Adrenal gland (tissue), 12 donors: ENCODE results near the gene ALG3. TPM values are rescaled to one million over a fixed set of nuclear protein-coding genes. Genes with fewer than 3 reads are reported as not detected.

ENCODE experiments used
- DNase-seq, 7 donors: peaks; one replicate each; pipeline ENCODE4 v3.0.0-alpha.2; 2019 to 2020
- H3K27ac ChIP-seq, 5 donors: fragments of 200-600 bp; sonication (generic) in 4 of 5; 1 replicate in 3 of 5; 2 replicates in 2 of 5; pipeline versions ENCODE4 v1.5.1 to v1.8.0; 2016 to 2020; ENCODE audit warnings: mild to moderate bottlenecking in 1 of 5
- H3K27me3 ChIP-seq: fragments of 200-600 bp; 2 replicates; pipeline ENCODE4 v1.8.0; 2021
- H3K36me3 ChIP-seq, 2 donors: fragments of 200-600 bp; replicated peaks in 1 of 2; 1 replicate in 1 of 2; 2 replicates in 1 of 2; pipeline versions ENCODE4 v1.5.1 to v1.8.0; 2018 to 2022
- H3K4me1 ChIP-seq, 2 donors: fragments of 200-600 bp; replicated peaks in 1 of 2; 1 replicate in 1 of 2; 2 replicates in 1 of 2; pipeline versions ENCODE4 v1.5.1 to v1.8.0; 2018 to 2021
- H3K4me3 ChIP-seq, 4 donors: fragments of 200-600 bp; sonication (generic) in 3 of 4; one replicate each; pipeline ENCODE4 v1.5.1; 2016 to 2018
- H3K9me3 ChIP-seq, 3 donors: fragments of 200-600 bp; sonication (generic) in 1 of 3; replicated peaks in 1 of 3; 1 replicate in 2 of 3; 2 replicates in 1 of 3; pipeline versions ENCODE4 v1.5.1 to v1.8.0; 2016 to 2021
- POLR2A ChIP-seq, 2 donors: fragments of 450-650 bp; IDR thresholded peaks; one replicate each; pipeline ENCODE4 v1.6.1; 2017; ENCODE audit warnings: antibody characterized with exemption in 2 of 2, mild to moderate bottlenecking in 2 of 2, moderate library complexity in 1 of 2
- WGBS, 4 donors: extraction: QIAGEN DNeasy Blood & Tissue Kit in 2 of 4; methylation state at CpG; one replicate each; pipeline versions ENCODE4 v1.1.5 to v1.1.7; 2013 to 2017; 5-methylcytosine and 5-hydroxymethylcytosine counted together
- intact Hi-C, 2 donors: fragments of 100-400 bp; cut with DNase I; formaldehyde crosslinking; loops; one replicate each; pipeline versions ENCODE4 v1.14.1 to v1.15.0; 2022 to 2023
- polyA plus RNA-seq, 3 donors: library from polyadenylated mRNA; stranded (reverse); fragments of 200-250 nt in 2 of 3; fragments of 350-450 nt in 1 of 3; fragmentation: Illumina TruSeq in 1 of 3; extraction: RNeasy Lipid Tissue Mini Kit (QIAGEN cat#74804) in 1 of 3; gene quantifications; one replicate each; pipeline ENCODE4 v1.2.3, GENCODE V29; 2013 to 2014
- total RNA-seq, 9 donors: library from RNA; depleted of rRNA in 4 of 9; stranded (reverse); fragments of >200 nt in 4 of 9; fragments of 120-200 nt in 1 of 9; fragmentation: NEBNext Ultra II Directional in 1 of 9; extraction: Animal tissue kit (Norgen Biotek cat#: 25700) in 1 of 9; gene quantifications; one replicate each; pipeline versions ENCODE4 v1.1.0 to v1.2.4, GENCODE V29; 2013 to 2023
- TF ChIP-seq, protein P1 (sequence below), 6 experiments: fragments of 450-650 bp in 4 of 6; fragments of 200-600 bp in 2 of 6; sonication (generic) in 1 of 6; IDR thresholded peaks; 1 replicate in 5 of 6; 2 replicates in 1 of 6; pipeline versions ENCODE4 v1.5.1 to v1.8.0; 2016 to 2021; ENCODE audit warnings: antibody characterized with exemption in 6 of 6, mild to moderate bottlenecking in 2 of 6, moderate library complexity in 1 of 6
- donor health status: healthy with polysubstance abuse.
- donor health status: Bipolar disorder and iron deficiency.
- donor health status: DM: yes; HTN: yes; CAD: no.
- donor health status: DM: no; HTN: no; CAD: no.
- donor health status: DM: no; HTN: no; CAD: no.
- donor health status: DM: yes; HTN: yes; CAD: no.

ALG3 gene
- total and polyA plus RNA-seq, 12 donors, result 27.7 to 107 (median 56.5) TPM

- TF ChIP-seq, protein P1, sequence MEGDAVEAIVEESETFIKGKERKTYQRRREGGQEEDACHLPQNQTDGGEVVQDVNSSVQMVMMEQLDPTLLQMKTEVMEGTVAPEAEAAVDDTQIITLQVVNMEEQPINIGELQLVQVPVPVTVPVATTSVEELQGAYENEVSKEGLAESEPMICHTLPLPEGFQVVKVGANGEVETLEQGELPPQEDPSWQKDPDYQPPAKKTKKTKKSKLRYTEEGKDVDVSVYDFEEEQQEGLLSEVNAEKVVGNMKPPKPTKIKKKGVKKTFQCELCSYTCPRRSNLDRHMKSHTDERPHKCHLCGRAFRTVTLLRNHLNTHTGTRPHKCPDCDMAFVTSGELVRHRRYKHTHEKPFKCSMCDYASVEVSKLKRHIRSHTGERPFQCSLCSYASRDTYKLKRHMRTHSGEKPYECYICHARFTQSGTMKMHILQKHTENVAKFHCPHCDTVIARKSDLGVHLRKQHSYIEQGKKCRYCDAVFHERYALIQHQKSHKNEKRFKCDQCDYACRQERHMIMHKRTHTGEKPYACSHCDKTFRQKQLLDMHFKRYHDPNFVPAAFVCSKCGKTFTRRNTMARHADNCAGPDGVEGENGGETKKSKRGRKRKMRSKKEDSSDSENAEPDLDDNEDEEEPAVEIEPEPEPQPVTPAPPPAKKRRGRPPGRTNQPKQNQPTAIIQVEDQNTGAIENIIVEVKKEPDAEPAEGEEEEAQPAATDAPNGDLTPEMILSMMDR (IDR thresholded peaks at IDR 0.05), result no peak
- peak in 1 of 2 donors; percentile 16 for TF ChIP-seq POLR2A (IDR thresholded peaks at IDR 0.05)
- no peaks in the 10 kb centered on the region for H3K9me3 ChIP-seq
- H3K4me3 ChIP-seq, result peak overlapping the region in 2 of 4 donors; percentile 80 to 85
- 7 to 29% (median 15%) methylated on average over 14 to 79 of the region's 79 CpGs for WGBS, 4 donors
- intact Hi-C loops, result no loop called here
- DNase-seq, result peak in 2 of 7 donors; percentile 44 to 79
- H3K36me3 ChIP-seq, result no peaks in the 10 kb centered on the region
- H3K4me1 ChIP-seq, result peaks cover 22 to 54% of the 10 kb centered on the region in 2 donors
- H3K27ac ChIP-seq, result peak overlapping the region in 2 of 5 donors; percentile 6 to 78
- H3K27me3 ChIP-seq, result peaks cover 11% of the 10 kb centered on the region
Measured at GRCh38 chr3:184230603-184231528, 17.9 kb downstream of the ALG3 start.

DNA sequence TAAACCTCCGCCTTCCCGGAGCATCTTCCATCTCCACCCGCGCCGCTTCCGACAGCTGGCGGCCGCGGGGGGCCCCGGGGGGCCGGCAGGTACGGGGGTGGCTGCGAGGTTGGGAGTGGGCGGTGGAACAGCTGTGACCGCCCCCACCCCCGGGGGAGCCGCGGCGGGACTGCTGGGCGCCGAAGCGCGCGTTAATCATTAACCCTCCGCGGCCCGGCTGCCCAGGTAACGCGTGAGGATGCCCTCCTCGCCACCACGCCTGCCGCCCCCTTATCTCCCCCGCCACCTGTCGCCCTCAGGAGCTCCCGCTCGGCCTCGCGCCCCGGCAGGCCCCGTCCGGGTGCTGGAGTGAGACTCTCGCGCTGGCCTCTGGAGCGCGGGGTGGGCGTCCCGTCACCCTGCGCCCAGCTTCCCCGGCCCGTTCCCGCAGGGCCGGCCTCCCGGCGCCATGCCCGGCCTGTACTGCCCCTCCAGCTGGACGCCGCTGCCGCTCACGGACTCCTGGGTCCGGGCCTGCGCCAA lies 18.6 kb downstream of the ALG3 start:
- Histone ChIP-seq H3K4me1 (peaks cover 22 to 52% of the 10 kb centered on the region in 2 donors), H3K9me3 (no peaks in the 10 kb centered on the region), H3K4me3 (peak overlapping the region in 3 of 4 donors; percentile 6 to 85 (median 80)), H3K27ac (peak overlapping the region in 2 of 5 donors; percentile 6 to 78), H3K36me3 (no peaks in the 10 kb centered on the region), H3K27me3 (peaks cover 11% of the 10 kb centered on the region)
- DNase-seq, result peak in 1 of 7 donors; percentile 23
- intact Hi-C loops, result no loop called here
- WGBS, 4 donors, result 0 to 1% (median 1%) methylated on average over 3 to 61 of the region's 61 CpGs; no CpG with 5 or more reads in 1 of the 4 donors
- no peak for TF ChIP-seq POLR2A (IDR thresholded peaks at IDR 0.05)
- TF ChIP-seq, protein P1 (IDR thresholded peaks at IDR 0.05), result no peak

DNA sequence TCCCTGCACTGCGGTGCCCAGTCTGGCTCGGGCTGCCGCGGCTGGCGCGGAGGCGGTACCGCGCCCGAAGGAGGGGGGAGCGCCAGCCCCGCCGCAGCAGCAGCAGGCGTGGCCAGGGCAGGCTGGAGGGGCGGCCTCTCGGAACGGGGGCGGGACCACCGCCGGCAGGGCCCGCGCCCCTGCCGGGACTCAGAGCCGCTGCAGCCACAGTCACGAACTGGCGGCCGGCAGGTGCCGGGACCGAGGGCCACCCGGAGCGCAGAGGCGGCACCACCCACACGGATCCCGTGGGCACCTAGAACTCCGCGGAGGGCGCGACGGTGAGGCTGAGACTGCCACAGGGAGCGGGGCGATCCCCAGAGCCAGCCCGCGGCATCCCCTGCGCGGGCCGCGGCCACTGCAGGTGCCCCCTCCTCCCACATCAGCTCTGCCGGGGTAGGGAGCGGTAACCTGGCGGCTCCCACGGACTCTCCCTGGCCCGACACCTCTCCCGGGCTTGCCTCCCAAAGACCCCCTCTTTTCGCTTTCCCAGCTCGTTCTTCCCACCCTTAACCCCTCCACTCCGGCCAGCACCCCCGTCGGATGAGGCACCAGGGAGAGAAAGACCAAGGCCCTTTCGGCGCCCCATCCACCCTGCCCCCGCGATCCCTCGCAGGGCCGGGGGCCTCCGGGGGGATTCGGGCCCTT lies 19.2 kb downstream of the ALG3 start, which contains the start of gene VWA5B2:
Gene VWA5B2 (plus strand): TSS at position 192 of the 687 bp plus-strand sequence. CDS start 944 bp downstream, outside the sequence.
- intact Hi-C loops, result no loop called here
- peak; percentile 76 to 89 (median 83) for DNase-seq
- TF ChIP-seq, protein P1 (IDR thresholded peaks at IDR 0.05), result peak in 5 of 6 experiments; percentile 21 to 72 (median 48)
- TF ChIP-seq POLR2A (IDR thresholded peaks at IDR 0.05), result peak; percentile 74 to 89
- peaks cover 11% of the 10 kb centered on the region for H3K27me3 ChIP-seq
- H3K4me1 ChIP-seq, result peaks cover 21 to 46% of the 10 kb centered on the region in 2 donors
- peak within 1 kb of the TSS in 3 of 5 donors; percentile 47 to 78 (median 59) for H3K27ac ChIP-seq
- H3K4me3 ChIP-seq, result peak within 1 kb of the TSS in 3 of 4 donors; percentile 6 to 85 (median 80)
- no peaks in the 10 kb centered on the region for H3K36me3 ChIP-seq
- no peaks in the 10 kb centered on the region for H3K9me3 ChIP-seq
- WGBS, 4 donors, result 1 to 2% (median 1%) methylated on average over 11 to 55 of the region's 66 CpGs; no CpG with 5 or more reads in 1 of the 4 donors
